ENCODE data around the gene IGF1R. TPM values are rescaled to one million over a fixed set of nuclear protein-coding genes. Genes with fewer than 3 reads are reported as not detected.

Gene IGF1R
- total RNA-seq, 1 experiment from 2014 or later, result 16.3 TPM

DNA sequence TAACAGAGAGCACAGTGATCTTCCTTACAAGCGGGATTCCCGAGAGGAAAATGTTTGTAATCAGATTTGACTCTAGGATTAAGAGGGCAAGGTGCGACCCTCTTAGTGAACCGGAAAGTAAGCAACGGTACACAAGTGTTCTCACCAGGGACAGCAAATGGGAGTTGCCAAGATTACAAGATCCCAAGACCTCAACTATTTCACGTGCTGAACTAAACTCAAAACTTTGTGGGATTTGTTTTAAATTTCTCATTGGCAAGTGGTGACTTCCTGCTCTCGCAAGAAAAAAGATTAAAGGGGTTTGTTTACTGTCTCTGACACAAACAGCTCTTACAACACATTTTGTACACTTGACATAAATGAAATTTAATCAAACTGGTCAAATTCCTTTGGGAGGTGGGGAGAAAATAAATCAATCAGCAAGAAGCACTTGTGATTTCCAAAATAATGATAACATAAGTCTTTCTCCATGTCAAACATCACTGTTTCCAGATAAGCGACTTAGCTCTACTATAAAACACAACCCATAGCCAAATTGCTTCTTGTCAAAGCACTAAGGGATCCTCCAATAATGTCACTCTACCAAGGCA, 361.5 kb downstream of the IGF1R start:
- Histone ChIP-seq H3K4me1 (ENCODE audit: control insufficient read depth in 1 of 2, insufficient read depth in 2 of 2, low read length in 2 of 2) (peaks cover 0 to 5% of the 10 kb centered on the region in 2 experiments; a peak in 1 of 4 replicates), H3K9me3 (ENCODE audit: control insufficient read depth in 1 of 2, insufficient read depth in 1 of 2, low read depth in 1 of 2, low read length in 2 of 2) (no peaks in the 10 kb centered on the region), H3K27me3 (ENCODE audit: insufficient read depth, low read length) (no peaks in the 10 kb centered on the region), H4K20me1 (ENCODE audit: insufficient read depth) (no peaks in the 10 kb centered on the region), H3K36me3 (ENCODE audit: control insufficient read depth in 1 of 2, insufficient read depth in 2 of 2, low read length in 2 of 2) (no peaks in the 10 kb centered on the region), H3K9me2 (ENCODE audit: insufficient read depth) (no peaks in the 10 kb centered on the region), H3K4me2 (ENCODE audit: low read length) (no peak overlapping the region), H2AFZ (ENCODE audit: low read depth, low read length, poor library complexity, severe bottlenecking) (no peak overlapping the region), H3K4me3 (replicated peaks in 1 of 2; ENCODE audit: low read depth in 1 of 2, low read length in 2 of 2) (no peak overlapping the region), H3K79me2 (ENCODE audit: insufficient read depth, low read length) (no peaks in the 10 kb centered on the region), H3K27ac (ENCODE audit: low read depth, low read length) (no peak overlapping the region), H3K9ac (ENCODE audit: low read length) (no peak overlapping the region)
- ATAC-seq (no peak), DNase-seq (ENCODE audit: low read depth, low spot score) (no peak)
- RAD21 ChIA-PET (ENCODE audit: low non-redundant PET in 1 of 2, low total read pairs in 2 of 2, uncharacterized antibody in 2 of 2, unreplicated experiment in 2 of 2), result interaction anchor here in 1 of 2 experiments (0.7 kb wide), 1 partner anchor 8 kb away, joined by 3 read pairs; no protein-coding TSS in a partner anchor
- POLR2A ChIA-PET, result no interaction called here
- intact Hi-C loops (cut with micrococcal nuclease), result no loop called here
- TF ChIP-seq FOSL1 (IDR thresholded peaks at IDR 0.05; ENCODE audit: low read depth) (no peak), ZNF274 (IDR thresholded peaks at IDR 0.05; ENCODE audit: low read depth, low read length) (no peak), ELF1 (IDR thresholded peaks at IDR 0.05; ENCODE audit: borderline replicate concordance, low read depth) (no peak), POLR2A (IDR thresholded peaks at IDR 0.05; ENCODE audit: borderline replicate concordance, extremely low read depth, insufficient read depth, insufficient read length) (no peak), JUND (IDR thresholded peaks at IDR 0.05) (no peak), EGR1 (IDR thresholded peaks at IDR 0.05; ENCODE audit: low read depth) (no peak), TCF7L2 (IDR thresholded peaks at IDR 0.05; ENCODE audit: borderline replicate concordance, extremely low read depth, insufficient read depth, insufficient read length) (no peak), ZFX (IDR thresholded peaks at IDR 0.05) (no peak)
- TF ChIP-seq, protein P1, sequence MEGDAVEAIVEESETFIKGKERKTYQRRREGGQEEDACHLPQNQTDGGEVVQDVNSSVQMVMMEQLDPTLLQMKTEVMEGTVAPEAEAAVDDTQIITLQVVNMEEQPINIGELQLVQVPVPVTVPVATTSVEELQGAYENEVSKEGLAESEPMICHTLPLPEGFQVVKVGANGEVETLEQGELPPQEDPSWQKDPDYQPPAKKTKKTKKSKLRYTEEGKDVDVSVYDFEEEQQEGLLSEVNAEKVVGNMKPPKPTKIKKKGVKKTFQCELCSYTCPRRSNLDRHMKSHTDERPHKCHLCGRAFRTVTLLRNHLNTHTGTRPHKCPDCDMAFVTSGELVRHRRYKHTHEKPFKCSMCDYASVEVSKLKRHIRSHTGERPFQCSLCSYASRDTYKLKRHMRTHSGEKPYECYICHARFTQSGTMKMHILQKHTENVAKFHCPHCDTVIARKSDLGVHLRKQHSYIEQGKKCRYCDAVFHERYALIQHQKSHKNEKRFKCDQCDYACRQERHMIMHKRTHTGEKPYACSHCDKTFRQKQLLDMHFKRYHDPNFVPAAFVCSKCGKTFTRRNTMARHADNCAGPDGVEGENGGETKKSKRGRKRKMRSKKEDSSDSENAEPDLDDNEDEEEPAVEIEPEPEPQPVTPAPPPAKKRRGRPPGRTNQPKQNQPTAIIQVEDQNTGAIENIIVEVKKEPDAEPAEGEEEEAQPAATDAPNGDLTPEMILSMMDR (IDR thresholded peaks at IDR 0.05 in 2 of 3, conservative IDR thresholded peaks at IDR 0.05 in 1 of 3; ENCODE audit: borderline replicate concordance in 1 of 3, insufficient read depth in 1 of 3, low read depth in 2 of 3, low read length in 2 of 3), result no peak
- TF ChIP-seq, protein P2, sequence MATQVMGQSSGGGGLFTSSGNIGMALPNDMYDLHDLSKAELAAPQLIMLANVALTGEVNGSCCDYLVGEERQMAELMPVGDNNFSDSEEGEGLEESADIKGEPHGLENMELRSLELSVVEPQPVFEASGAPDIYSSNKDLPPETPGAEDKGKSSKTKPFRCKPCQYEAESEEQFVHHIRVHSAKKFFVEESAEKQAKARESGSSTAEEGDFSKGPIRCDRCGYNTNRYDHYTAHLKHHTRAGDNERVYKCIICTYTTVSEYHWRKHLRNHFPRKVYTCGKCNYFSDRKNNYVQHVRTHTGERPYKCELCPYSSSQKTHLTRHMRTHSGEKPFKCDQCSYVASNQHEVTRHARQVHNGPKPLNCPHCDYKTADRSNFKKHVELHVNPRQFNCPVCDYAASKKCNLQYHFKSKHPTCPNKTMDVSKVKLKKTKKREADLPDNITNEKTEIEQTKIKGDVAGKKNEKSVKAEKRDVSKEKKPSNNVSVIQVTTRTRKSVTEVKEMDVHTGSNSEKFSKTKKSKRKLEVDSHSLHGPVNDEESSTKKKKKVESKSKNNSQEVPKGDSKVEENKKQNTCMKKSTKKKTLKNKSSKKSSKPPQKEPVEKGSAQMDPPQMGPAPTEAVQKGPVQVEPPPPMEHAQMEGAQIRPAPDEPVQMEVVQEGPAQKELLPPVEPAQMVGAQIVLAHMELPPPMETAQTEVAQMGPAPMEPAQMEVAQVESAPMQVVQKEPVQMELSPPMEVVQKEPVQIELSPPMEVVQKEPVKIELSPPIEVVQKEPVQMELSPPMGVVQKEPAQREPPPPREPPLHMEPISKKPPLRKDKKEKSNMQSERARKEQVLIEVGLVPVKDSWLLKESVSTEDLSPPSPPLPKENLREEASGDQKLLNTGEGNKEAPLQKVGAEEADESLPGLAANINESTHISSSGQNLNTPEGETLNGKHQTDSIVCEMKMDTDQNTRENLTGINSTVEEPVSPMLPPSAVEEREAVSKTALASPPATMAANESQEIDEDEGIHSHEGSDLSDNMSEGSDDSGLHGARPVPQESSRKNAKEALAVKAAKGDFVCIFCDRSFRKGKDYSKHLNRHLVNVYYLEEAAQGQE (IDR thresholded peaks at IDR 0.05; ENCODE audit: low read depth), result no peak
- TF ChIP-seq, protein P3, sequence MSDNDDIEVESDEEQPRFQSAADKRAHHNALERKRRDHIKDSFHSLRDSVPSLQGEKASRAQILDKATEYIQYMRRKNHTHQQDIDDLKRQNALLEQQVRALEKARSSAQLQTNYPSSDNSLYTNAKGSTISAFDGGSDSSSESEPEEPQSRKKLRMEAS (IDR thresholded peaks at IDR 0.05), result no peak
- CTCF ChIA-PET, result no interaction called here
- BruUV-seq (replicated peaks), result no TSS peak
